Mononuclear cell (primary cell): ENCODE measurements around the gene ZNF639. TPM values are rescaled to one million over a fixed set of nuclear protein-coding genes. Genes with fewer than 3 reads are reported as not detected.
"Not testable (repeated sequence)": the region's sequence is repeated elsewhere in the genome, so short reads cannot be mapped to it uniquely, and the experiment has no call there.

Source experiments
- H3K27me3 ChIP-seq: 2 replicates; pipeline ENCODE4 v1.6.0; 2011; ENCODE audit warnings: low read length, control low read depth; ENCODE audit not compliant: insufficient read depth
- H3K4me1 ChIP-seq: 2 replicates; pipeline ENCODE4 v1.5.1; 2011; ENCODE audit warnings: mild to moderate bottlenecking, low read length, control low read depth; ENCODE audit not compliant: insufficient read depth
- H3K4me3 ChIP-seq: 2 replicates; pipeline ENCODE4 v1.5.1; 2011; ENCODE audit warnings: mild to moderate bottlenecking, low read length, moderate library complexity
- H3K9me3 ChIP-seq: 2 replicates; pipeline ENCODE4 v1.5.1; 2011; ENCODE audit warnings: low read depth, mild to moderate bottlenecking, control low read depth, low read length
- total RNA-seq: library from RNA; depleted of rRNA; stranded (reverse); fragments of >200 nt; gene quantifications from one replicate; pipeline ENCODE4 v1.2.3, GENCODE V29; 2012

Gene ZNF639, protein sequence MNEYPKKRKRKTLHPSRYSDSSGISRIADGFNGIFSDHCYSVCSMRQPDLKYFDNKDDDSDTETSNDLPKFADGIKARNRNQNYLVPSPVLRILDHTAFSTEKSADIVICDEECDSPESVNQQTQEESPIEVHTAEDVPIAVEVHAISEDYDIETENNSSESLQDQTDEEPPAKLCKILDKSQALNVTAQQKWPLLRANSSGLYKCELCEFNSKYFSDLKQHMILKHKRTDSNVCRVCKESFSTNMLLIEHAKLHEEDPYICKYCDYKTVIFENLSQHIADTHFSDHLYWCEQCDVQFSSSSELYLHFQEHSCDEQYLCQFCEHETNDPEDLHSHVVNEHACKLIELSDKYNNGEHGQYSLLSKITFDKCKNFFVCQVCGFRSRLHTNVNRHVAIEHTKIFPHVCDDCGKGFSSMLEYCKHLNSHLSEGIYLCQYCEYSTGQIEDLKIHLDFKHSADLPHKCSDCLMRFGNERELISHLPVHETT
- 168 TPM for total RNA-seq

GRCh38 chr3:179322286-179323196 is at the start of gene ZNF639:
Gene ZNF639 (plus strand): TSS chr3:179323031. CDS start chr3:179328294, 5,263 bp downstream.
- no peaks in the 10 kb centered on the region for H3K9me3 ChIP-seq
- peaks cover 21% of the 10 kb centered on the region for H3K4me1 ChIP-seq
- H3K4me3 ChIP-seq: peak within 1 kb of the TSS; percentile 77
- H3K27me3 ChIP-seq: no peaks in the 10 kb centered on the region

DNA sequence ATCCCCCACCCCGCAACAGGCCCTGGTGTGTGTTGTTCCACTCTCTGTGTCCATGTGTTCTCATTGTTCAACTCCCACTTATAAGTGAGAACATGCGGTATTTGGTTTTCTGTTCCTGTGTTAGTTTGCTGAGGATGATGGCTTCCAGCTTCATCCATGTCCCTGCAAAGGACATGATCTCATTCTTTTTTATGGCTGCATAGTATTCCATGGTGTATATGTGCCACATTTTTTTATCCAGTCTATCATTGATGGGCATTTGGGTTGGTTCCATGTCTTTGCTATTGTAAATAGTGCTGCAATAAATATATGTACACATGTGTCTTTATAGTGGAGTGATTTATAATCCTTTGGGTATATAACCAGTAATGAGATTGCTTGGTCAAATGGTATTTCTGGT is 48.4 kb upstream of the ZNF639 start:
- not testable (repeated sequence) for H3K4me1 ChIP-seq, H3K27me3 ChIP-seq, H3K9me3 ChIP-seq, H3K4me3 ChIP-seq

DNA sequence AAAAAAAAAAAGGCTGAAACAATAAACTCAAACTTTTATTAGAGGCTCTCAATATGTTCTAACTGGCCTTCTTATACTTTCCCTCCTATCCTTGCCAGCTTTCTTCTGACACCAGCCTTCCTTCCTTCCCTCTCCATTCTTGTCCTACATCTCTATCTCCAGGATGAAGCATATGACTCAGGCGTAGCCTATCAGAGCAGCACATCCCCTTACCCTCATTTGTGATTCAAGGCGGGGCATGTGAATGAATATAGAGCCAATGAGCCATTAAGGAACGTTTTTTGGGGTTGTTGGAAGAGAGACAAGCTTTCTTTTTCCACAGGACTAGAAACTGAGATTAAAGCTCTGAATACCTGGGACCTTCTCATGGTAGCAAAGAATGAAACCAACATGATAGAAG is 46.8 kb upstream of the ZNF639 start:
- Histone ChIP-seq H3K27me3 (peaks cover 3% of the 10 kb centered on the region), H3K4me1 (no peaks in the 10 kb centered on the region), H3K9me3 (no peaks in the 10 kb centered on the region)

DNA sequence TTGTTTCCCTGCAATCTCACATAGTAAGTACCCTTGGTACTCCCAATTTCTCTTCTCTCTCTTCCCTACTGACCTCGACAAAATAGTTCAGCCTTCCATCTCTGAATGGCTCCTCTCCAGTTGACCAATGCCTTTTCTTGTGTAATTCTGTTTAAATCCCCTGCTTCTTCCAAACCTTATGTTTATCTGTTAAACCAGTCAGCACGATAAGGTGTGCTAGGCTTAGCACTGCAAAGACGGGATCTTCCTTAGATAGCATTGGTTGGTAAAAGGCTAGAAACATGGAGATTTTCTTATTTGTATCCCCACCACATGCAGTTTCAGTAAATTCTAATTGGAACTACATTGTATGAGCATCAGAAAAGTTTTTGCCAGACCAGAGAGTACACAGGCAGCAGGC is 46.1 kb upstream of the ZNF639 start:
- H3K4me3 ChIP-seq: no peak overlapping the region

More for the DNA sequence above, 46.8 kb upstream of the ZNF639 start:
- H3K4me3 ChIP-seq: no peak overlapping the region

DNA sequence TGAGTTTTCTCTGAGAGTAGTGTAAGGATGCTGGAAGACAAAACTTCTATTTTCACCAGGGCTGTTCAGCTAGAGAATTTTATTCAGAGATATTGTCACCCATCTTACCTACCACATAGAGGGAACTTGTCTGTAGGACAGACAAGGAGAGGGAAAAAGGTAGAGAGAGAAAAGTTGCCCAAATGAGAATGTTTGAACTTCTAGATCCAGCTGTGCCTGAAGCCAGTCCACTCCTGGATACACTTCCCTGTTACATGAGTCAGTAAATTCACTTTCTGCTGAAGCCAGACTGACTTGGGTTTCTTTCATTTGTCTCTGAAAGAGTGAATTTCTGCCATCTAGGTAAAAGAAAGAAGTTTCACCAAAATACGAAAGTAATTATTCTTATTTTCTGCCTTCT is 44.7 kb upstream of the ZNF639 start:
- H3K4me3 ChIP-seq: no peak overlapping the region
- no peaks in the 10 kb centered on the region for H3K4me1 ChIP-seq
- peaks cover 3% of the 10 kb centered on the region for H3K27me3 ChIP-seq
- no peaks in the 10 kb centered on the region for H3K9me3 ChIP-seq

More for the DNA sequence above, 46.1 kb upstream of the ZNF639 start:
- no peaks in the 10 kb centered on the region for H3K4me1 ChIP-seq
- no peaks in the 10 kb centered on the region for H3K9me3 ChIP-seq
- peaks cover 3% of the 10 kb centered on the region for H3K27me3 ChIP-seq

GRCh38 chr3:179278932-179279693 is 43.7 kb upstream of the ZNF639 start:
- Histone ChIP-seq H3K4me3 (no peak overlapping the region), H3K9me3 (no peaks in the 10 kb centered on the region), H3K4me1 (no peaks in the 10 kb centered on the region), H3K27me3 (peaks cover 3% of the 10 kb centered on the region)

DNA sequence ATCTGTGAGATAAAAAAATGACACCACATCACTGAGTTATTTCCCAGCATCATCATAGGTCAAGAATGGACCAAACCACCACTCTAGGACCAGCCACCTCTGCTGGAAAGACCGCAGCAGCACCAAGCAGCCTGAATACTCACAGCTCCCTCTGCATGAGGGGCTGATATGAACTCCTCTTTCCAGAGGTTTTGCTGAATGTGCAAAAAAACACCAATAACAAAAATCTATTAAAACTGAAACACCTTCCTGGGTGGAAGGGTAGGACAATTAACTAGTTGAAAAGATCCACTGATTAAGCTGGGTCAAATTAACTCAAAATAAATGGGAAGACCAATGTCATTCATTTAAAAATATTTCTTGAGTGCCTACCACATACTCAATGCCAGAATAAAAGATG is 43.0 kb upstream of the ZNF639 start:
- no peaks in the 10 kb centered on the region for H3K4me1 ChIP-seq
- no peaks in the 10 kb centered on the region for H3K9me3 ChIP-seq
- peaks cover 3% of the 10 kb centered on the region for H3K27me3 ChIP-seq
- no peak overlapping the region for H3K4me3 ChIP-seq

DNA sequence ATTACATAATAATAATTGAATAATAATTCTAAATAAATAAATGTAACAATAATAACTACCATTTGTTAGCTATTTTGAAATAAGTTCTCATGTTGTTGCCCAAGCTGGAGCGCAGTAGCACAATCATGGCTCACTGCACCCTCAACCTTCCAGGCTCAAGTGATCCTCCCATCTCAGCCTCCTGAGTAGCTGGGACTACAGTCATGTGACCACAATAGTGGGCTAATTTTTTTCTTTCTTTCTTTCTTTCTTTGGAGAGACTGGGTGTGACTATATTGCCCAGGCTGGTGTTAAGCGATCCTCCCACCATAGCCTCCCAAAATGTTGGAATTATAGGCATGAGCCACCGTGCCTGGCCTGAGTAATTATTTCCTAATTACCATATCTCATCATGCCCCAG is 41.0 kb upstream of the ZNF639 start:
- no peaks in the 10 kb centered on the region for H3K4me1 ChIP-seq
- H3K4me3 ChIP-seq: no peak overlapping the region
- peaks cover 2% of the 10 kb centered on the region for H3K27me3 ChIP-seq
- H3K9me3 ChIP-seq: no peaks in the 10 kb centered on the region

GRCh38 chr3:179286331-179286730 is 36.5 kb upstream of the ZNF639 start:
- Histone ChIP-seq H3K4me3 (no peak overlapping the region), H3K4me1 (no peaks in the 10 kb centered on the region), H3K9me3 (no peaks in the 10 kb centered on the region), H3K27me3 (no peaks in the 10 kb centered on the region)

DNA sequence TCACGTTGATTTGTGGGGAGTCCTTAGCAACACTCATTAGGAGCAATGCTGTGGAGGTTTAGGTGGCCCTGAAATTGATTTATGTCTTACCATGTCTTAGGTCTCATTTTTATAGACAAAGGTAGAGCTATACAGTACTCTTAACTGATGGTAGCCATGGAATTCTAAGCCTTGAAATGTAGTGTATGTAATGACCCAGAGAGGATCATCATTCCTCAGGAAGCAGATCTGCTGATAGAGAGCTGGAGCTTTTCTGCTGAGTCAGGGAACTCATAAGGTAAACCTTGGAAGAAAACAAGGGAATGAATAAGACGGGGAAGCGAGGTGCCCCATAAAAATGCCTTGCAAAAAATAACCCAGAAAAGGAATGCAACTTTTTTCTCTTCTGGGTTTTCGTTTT is 34.0 kb upstream of the ZNF639 start:
- Histone ChIP-seq H3K4me1 (no peaks in the 10 kb centered on the region), H3K9me3 (no peaks in the 10 kb centered on the region), H3K4me3 (no peak overlapping the region), H3K27me3 (no peaks in the 10 kb centered on the region)

GRCh38 chr3:179289295-179289694 is 33.5 kb upstream of the ZNF639 start:
- H3K9me3 ChIP-seq: no peaks in the 10 kb centered on the region
- H3K4me3 ChIP-seq: no peak overlapping the region
- no peaks in the 10 kb centered on the region for H3K27me3 ChIP-seq
- no peaks in the 10 kb centered on the region for H3K4me1 ChIP-seq

DNA sequence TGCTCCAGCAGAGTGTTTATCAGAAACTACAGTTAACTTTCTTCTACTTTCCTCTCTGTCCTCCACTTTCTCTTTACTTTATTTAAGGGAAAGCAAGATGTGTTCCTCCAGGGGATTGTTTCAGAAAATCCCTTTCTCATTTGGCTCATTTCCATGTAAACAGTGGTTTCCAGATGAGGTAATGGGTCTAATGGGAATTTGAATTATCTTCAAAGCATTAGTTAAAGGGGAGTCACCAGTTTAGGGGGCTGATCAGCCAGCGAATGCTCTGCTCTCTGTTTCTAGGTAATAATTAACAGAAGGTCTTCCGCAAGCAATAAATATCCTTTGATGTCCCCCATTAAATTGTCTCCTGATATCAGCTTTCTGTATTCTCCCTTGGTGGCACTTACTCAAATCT is 30.4 kb upstream of the ZNF639 start:
- no peak overlapping the region for H3K4me3 ChIP-seq
- H3K9me3 ChIP-seq: no peaks in the 10 kb centered on the region
- no peaks in the 10 kb centered on the region for H3K27me3 ChIP-seq

GRCh38 chr3:179297971-179298725 is 24.7 kb upstream of the ZNF639 start:
- H3K4me3 ChIP-seq: no peak overlapping the region
- H3K27me3 ChIP-seq: no peaks in the 10 kb centered on the region
- H3K9me3 ChIP-seq: no peaks in the 10 kb centered on the region
- no peaks in the 10 kb centered on the region for H3K4me1 ChIP-seq

More for the DNA sequence above, 30.4 kb upstream of the ZNF639 start:
- no peaks in the 10 kb centered on the region for H3K4me1 ChIP-seq

DNA sequence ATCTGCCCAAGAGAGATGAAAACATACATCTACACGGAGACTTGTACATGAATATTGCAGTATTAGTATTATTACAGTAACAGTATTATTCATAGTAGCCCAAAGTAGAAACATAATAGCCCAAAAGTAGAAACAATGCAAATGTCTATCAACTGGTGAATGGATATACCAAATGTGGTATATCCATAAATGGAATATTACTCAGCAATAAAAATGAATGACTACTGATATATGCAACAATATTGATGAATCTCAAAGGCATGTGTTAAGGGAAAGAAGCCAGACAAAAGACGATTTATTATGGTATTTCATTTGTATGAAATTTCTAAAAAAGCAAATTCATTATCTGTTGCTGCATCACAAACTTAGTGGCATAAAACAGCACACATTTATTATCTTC is 23.5 kb upstream of the ZNF639 start:
- no peak overlapping the region for H3K4me3 ChIP-seq
- H3K4me1 ChIP-seq: no peaks in the 10 kb centered on the region
- no peaks in the 10 kb centered on the region for H3K9me3 ChIP-seq
- H3K27me3 ChIP-seq: no peaks in the 10 kb centered on the region
